Measurements from ENCODE around the gene MACROD2. TPM values are rescaled to one million over a fixed set of nuclear protein-coding genes. Genes with fewer than 3 reads are reported as not detected.

The MACROD2 gene
- total RNA-seq, 1 donor from 2014 or later, result 6.4 TPM

DNA sequence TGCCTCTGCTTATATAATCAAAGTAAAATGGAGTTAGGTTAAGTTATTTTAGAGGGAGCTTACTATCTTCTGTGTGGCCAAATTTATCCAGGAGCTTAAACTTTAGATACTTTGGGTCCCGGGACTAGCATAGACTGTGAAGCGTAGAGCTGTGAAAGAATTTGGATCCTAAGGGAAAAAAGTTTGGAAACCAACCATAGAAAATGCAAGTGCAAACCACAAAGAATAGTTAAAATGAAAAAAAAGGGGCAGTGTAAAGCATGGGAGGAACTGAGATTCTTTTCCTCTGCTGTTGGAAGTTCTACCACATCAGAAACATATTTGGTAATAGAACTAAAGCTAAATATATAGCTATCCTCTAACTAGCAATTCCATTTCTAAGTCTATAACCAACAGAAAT is 574.3 kb downstream of the MACROD2 start:
- Mint-ChIP-seq H3K27me3 (ENCODE audit: low read depth) (peaks cover 11% of the 10 kb centered on the region), H3K27ac (ENCODE audit: unreplicated experiment) (no peak overlapping the region), H3K4me3 (no peak overlapping the region), H3K9me3 (peaks cover 12% of the 10 kb centered on the region), H3K36me3 (ENCODE audit: low read depth) (peaks cover 9% of the 10 kb centered on the region), H3K4me1 (peaks cover 15% of the 10 kb centered on the region)
- DNase-seq (ENCODE audit: low read depth, low spot score), result no peak
- no peak for TF ChIP-seq CTCF (conservative IDR thresholded peaks at IDR 0.05)

GRCh38 chr20:14570811-14571210 is 575.5 kb downstream of the MACROD2 start:
- Mint-ChIP-seq H3K4me1 (peaks cover 16% of the 10 kb centered on the region), H3K27ac (ENCODE audit: unreplicated experiment) (no peak overlapping the region), H3K27me3 (ENCODE audit: low read depth) (peaks cover 11% of the 10 kb centered on the region), H3K4me3 (no peak overlapping the region), H3K9me3 (peaks cover 6% of the 10 kb centered on the region), H3K36me3 (ENCODE audit: low read depth) (peaks cover 3% of the 10 kb centered on the region)
- no peak for TF ChIP-seq CTCF (conservative IDR thresholded peaks at IDR 0.05)
- no peak for DNase-seq (ENCODE audit: low read depth, low spot score)

DNA sequence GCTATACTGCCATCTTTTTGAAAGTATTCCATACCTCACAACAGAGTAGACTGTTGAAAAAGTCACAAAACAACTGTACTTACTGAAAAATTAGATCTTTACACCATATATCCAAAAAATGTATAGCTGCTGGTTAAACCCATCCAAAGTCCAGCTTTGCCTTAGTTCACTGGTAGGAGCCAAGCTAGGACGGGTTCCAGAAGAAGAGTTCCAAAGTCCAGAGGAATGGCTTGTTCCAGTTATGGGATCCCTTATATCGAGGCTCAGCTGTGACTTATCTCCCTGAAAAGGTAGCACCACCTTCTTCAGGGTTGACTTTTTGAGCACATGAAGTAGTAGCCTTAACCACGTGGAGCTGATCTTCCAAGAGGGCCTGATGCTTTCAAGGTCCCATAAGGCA is 578.4 kb downstream of the MACROD2 start:
- DNase-seq (ENCODE audit: low read depth, low spot score), result no peak
- TF ChIP-seq CTCF (conservative IDR thresholded peaks at IDR 0.05), result no peak
- peaks cover 11% of the 10 kb centered on the region for H3K27me3 Mint-ChIP-seq (ENCODE audit: low read depth)
- peaks cover 13% of the 10 kb centered on the region for H3K4me1 Mint-ChIP-seq
- H3K36me3 Mint-ChIP-seq (ENCODE audit: low read depth), result no peaks in the 10 kb centered on the region
- H3K4me3 Mint-ChIP-seq, result no peak overlapping the region
- H3K27ac Mint-ChIP-seq (ENCODE audit: unreplicated experiment), result no peak overlapping the region
- H3K9me3 Mint-ChIP-seq, result peaks cover 3% of the 10 kb centered on the region

DNA sequence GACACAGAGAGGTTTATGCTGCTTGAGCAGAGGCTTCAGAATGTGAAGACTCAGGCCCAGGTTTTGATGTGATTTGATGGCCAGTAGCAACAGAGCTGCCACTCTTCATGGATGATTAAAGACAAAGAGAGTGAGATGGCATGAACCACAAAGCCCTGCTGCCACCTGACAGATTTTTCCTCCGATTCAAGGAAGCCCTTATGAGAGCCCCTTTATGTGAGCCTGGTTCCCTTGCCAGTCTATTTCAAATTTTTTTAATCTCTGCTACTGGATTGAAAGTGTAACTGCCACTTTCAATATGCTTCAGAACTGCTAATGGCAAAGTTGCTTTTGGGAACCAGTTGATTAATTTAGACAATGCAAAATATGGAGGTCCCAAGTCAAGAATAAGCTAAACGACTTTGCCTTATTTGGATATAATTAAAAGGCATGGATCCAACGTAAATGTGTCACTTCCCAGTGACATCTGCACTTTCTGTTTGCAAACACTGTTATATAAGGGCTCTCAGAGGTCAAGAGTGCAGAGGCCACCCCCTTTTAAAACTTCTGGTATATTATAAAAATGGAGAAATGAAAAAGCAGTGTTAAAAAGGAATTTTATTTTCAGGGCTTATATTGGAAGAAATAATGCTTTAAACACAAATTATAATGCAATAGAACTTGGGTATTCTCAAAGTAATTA is 581.0 kb downstream of the MACROD2 start:
- no peaks in the 10 kb centered on the region for H3K27me3 Mint-ChIP-seq (ENCODE audit: low read depth)
- no peak overlapping the region for H3K27ac Mint-ChIP-seq (ENCODE audit: unreplicated experiment)
- no peak overlapping the region for H3K4me3 Mint-ChIP-seq
- H3K4me1 Mint-ChIP-seq, result peaks cover 8% of the 10 kb centered on the region
- peaks cover 3% of the 10 kb centered on the region for H3K9me3 Mint-ChIP-seq
- H3K36me3 Mint-ChIP-seq (ENCODE audit: low read depth), result no peaks in the 10 kb centered on the region
- no peak for DNase-seq (ENCODE audit: low read depth, low spot score)
- no peak for TF ChIP-seq CTCF (conservative IDR thresholded peaks at IDR 0.05)

GRCh38 chr20:14580418-14581074 is 585.2 kb downstream of the MACROD2 start:
- TF ChIP-seq CTCF (conservative IDR thresholded peaks at IDR 0.05), result no peak
- Mint-ChIP-seq H3K27ac (ENCODE audit: unreplicated experiment) (no peak overlapping the region), H3K4me3 (no peak overlapping the region), H3K9me3 (peaks cover 5% of the 10 kb centered on the region), H3K27me3 (ENCODE audit: low read depth) (no peaks in the 10 kb centered on the region), H3K4me1 (peaks cover 8% of the 10 kb centered on the region), H3K36me3 (ENCODE audit: low read depth) (no peaks in the 10 kb centered on the region)
- no peak for DNase-seq (ENCODE audit: low read depth, low spot score)

Measured in neural crest cell (in vitro differentiated cells).